DND-41 (cell line): ENCODE results near the gene GPR162.

ENCODE experiments used
- ATAC-seq: fragments of 200-7000 bp; cut with Tn5 transposase; 3 replicates; pipeline ENCODE4 v1.9.1; 2021; ENCODE audit warnings: low read depth; ENCODE audit not compliant: insufficient read depth
- DNase-seq: peaks from one replicate; pipeline ENCODE4 v3.0.0-alpha.2; 2020
- H2AFZ ChIP-seq: 2 replicates; pipeline ENCODE4 v1.6.0; 2012; ENCODE audit warnings: low read depth, low read length
- H3K27ac ChIP-seq: 2 replicates; pipeline ENCODE4 v1.5.1; 2012; ENCODE audit warnings: low read length, inconsistent platforms
- H3K27me3 ChIP-seq: fragments of 200-600 bp; sonication (generic); 2 replicates; pipeline ENCODE4 v1.6.0; 2012; ENCODE audit warnings: low read length, mild to moderate bottlenecking, inconsistent platforms; ENCODE audit not compliant: insufficient read depth, poor library complexity
- H3K36me3 ChIP-seq: 2 replicates; pipeline ENCODE4 v1.5.1; 2012; ENCODE audit warnings: low read length, inconsistent platforms; ENCODE audit not compliant: insufficient read depth
- H3K4me1 ChIP-seq: 2 replicates; pipeline ENCODE4 v1.5.1; 2012; ENCODE audit warnings: mild to moderate bottlenecking, low read length; ENCODE audit not compliant: insufficient read depth
- H3K4me2 ChIP-seq: 2 replicates; pipeline ENCODE4 v1.6.0; 2012; ENCODE audit warnings: mild to moderate bottlenecking, moderate library complexity, low read length, inconsistent platforms; ENCODE audit not compliant: insufficient read depth
- H3K4me3 ChIP-seq, 2 experiments: fragments of 200-600 bp in 1 of 2; shearing (Covaris generic) in 1 of 2; 2 replicates each; pipeline ENCODE4 v1.5.1; 2012 to 2016; ENCODE audit warnings: inconsistent platforms in 2 of 2, low read length in 2 of 2, mild to moderate bottlenecking in 2 of 2, low read depth in 1 of 2, moderate library complexity in 1 of 2
- H3K79me2 ChIP-seq: 2 replicates; pipeline ENCODE4 v1.6.0; 2012; ENCODE audit warnings: low read length, inconsistent platforms; ENCODE audit not compliant: insufficient read depth
- H3K9ac ChIP-seq: 2 replicates; pipeline ENCODE4 v1.6.0; 2012; ENCODE audit warnings: low read depth, mild to moderate bottlenecking, inconsistent platforms, low read length, moderate library complexity
- H3K9me3 ChIP-seq: 2 replicates; pipeline ENCODE4 v1.5.1; 2012; ENCODE audit warnings: low read length, moderate library complexity, mild to moderate bottlenecking, inconsistent platforms; ENCODE audit not compliant: insufficient read depth, severe bottlenecking
- H4K20me1 ChIP-seq: 2 replicates; pipeline ENCODE4 v1.6.0; 2012; ENCODE audit warnings: low read length; ENCODE audit not compliant: insufficient read depth
- EZH2 ChIP-seq: IDR thresholded peaks from 3 replicates; pipeline ENCODE4 v1.6.1; 2012; ENCODE audit warnings: borderline replicate concordance, low read depth, mild to moderate bottlenecking, moderate library complexity, low read length, inconsistent platforms; ENCODE audit not compliant: severe bottlenecking
- TF ChIP-seq, protein P1 (sequence below): IDR thresholded peaks from 2 replicates; pipeline ENCODE4 v1.5.1; 2012; ENCODE audit warnings: borderline replicate concordance, low read length, moderate library complexity, mild to moderate bottlenecking; ENCODE audit not compliant: poor library complexity, severe bottlenecking; ENCODE audit errors: extremely low read depth

The GPR162 gene

DNA sequence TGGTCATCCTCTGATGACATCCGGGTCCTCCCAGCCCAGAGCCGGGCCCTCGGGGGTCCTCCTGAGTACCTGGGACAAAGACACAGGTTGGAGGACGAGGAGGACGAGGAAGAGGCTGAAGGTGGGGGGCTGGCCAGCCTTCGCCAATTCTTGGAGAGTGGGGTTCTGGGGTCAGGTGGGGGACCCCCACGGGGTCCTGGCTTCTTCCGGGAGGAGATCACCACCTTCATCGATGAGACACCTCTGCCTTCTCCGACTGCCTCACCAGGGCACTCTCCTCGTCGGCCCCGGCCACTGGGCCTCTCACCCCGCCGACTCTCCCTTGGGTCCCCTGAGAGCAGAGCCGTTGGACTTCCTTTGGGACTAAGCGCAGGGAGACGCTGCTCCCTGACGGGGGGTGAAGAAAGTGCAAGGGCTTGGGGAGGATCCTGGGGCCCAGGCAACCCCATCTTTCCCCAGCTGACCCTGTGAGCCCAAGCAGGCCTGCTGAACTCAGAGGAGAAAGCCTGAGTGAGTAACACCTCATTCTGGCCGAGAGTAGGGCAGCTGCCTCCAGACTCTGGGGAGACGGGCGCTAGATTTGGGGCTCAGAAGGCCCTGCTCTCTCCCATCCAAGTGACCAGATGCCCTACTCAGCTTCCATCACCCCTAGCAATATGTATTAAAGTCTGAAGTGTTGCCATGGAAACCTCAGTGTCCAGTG is 5.3 kb downstream of the GPR162 start:
- no peak overlapping the region for H3K27ac ChIP-seq
- H3K79me2 ChIP-seq: no peaks in the 10 kb centered on the region
- no peak overlapping the region for H3K9ac ChIP-seq
- H3K36me3 ChIP-seq: no peaks in the 10 kb centered on the region
- DNase-seq: no peak
- H3K4me2 ChIP-seq: peak overlapping the region; percentile 5; the same call in 1 of the 2 replicates
- peaks cover 19% of the 10 kb centered on the region for H3K4me1 ChIP-seq
- no peak overlapping the region for H2AFZ ChIP-seq
- H3K9me3 ChIP-seq: no peaks in the 10 kb centered on the region
- H3K27me3 ChIP-seq: peaks cover 92% of the 10 kb centered on the region
- no peak for ATAC-seq
- H3K4me3 ChIP-seq: no peak overlapping the region
- no peak for TF ChIP-seq EZH2
- TF ChIP-seq, protein P1, sequence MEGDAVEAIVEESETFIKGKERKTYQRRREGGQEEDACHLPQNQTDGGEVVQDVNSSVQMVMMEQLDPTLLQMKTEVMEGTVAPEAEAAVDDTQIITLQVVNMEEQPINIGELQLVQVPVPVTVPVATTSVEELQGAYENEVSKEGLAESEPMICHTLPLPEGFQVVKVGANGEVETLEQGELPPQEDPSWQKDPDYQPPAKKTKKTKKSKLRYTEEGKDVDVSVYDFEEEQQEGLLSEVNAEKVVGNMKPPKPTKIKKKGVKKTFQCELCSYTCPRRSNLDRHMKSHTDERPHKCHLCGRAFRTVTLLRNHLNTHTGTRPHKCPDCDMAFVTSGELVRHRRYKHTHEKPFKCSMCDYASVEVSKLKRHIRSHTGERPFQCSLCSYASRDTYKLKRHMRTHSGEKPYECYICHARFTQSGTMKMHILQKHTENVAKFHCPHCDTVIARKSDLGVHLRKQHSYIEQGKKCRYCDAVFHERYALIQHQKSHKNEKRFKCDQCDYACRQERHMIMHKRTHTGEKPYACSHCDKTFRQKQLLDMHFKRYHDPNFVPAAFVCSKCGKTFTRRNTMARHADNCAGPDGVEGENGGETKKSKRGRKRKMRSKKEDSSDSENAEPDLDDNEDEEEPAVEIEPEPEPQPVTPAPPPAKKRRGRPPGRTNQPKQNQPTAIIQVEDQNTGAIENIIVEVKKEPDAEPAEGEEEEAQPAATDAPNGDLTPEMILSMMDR: no peak
- peaks cover 17% of the 10 kb centered on the region for H4K20me1 ChIP-seq

- no peaks in the 10 kb centered on the region for H3K36me3 ChIP-seq
- peak overlapping the region; percentile 5; the same call in 1 of the 2 replicates for H3K4me2 ChIP-seq
- DNase-seq: peak; percentile 62
- peaks cover 13% of the 10 kb centered on the region for H4K20me1 ChIP-seq
- peak; percentile 53 for ATAC-seq
- H3K4me3 ChIP-seq: no peak overlapping the region
- H3K27ac ChIP-seq: no peak overlapping the region
- no peaks in the 10 kb centered on the region for H3K9me3 ChIP-seq
- H3K9ac ChIP-seq: no peak overlapping the region
- peaks cover 87% of the 10 kb centered on the region for H3K27me3 ChIP-seq
- H2AFZ ChIP-seq: no peak overlapping the region
- peaks cover 15% of the 10 kb centered on the region for H3K4me1 ChIP-seq
- TF ChIP-seq, protein P1: no peak
- TF ChIP-seq EZH2: peak; percentile 45
- no peaks in the 10 kb centered on the region for H3K79me2 ChIP-seq
Measured at GRCh38 chr12:6827437-6827911, 5.9 kb downstream of the GPR162 start.

- peak within 1 kb of the TSS; percentile 57 for H3K4me2 ChIP-seq
- DNase-seq: no peak
- peaks cover 79% of the 10 kb centered on the region for H3K27me3 ChIP-seq
- no peaks in the 10 kb centered on the region for H3K79me2 ChIP-seq
- H3K9me3 ChIP-seq: no peaks in the 10 kb centered on the region
- H3K9ac ChIP-seq: peak within 1 kb of the TSS; percentile 27; the same call in 1 of the 2 replicates
- H4K20me1 ChIP-seq: peaks cover 13% of the 10 kb centered on the region; the same call in 1 of the 2 replicates
- no peak within 1 kb of the TSS for H3K27ac ChIP-seq
- no peaks in the 10 kb centered on the region for H3K36me3 ChIP-seq
- TF ChIP-seq, protein P1: no peak
- TF ChIP-seq EZH2: peak; percentile 40
- ATAC-seq: peak; percentile 15; the same call in 1 of the 3 replicates
- peaks cover 15% of the 10 kb centered on the region for H3K4me1 ChIP-seq
- H2AFZ ChIP-seq: no peak within 1 kb of the TSS
- peak within 1 kb of the TSS in 1 of 2 experiments; percentile 36; a peak in 2 of 4 replicates for H3K4me3 ChIP-seq
Measured at GRCh38 chr12:6827982-6828780, 6.6 kb downstream of the GPR162 start, which contains the start of gene P3H3. P3H3 (plus strand) TSS chr12:6828407; CDS start chr12:6828441, 34 bp downstream.
